Muscle of leg (tissue), 11 donors: ENCODE measurements around the gene HS3ST2. TPM values are rescaled to one million over a fixed set of nuclear protein-coding genes. Genes with fewer than 3 reads are reported as not detected.
A peak's percentile ranks its signal among the peaks of the same experiment; 100 is the strongest.
"Not testable (repeated sequence)": the region's sequence is repeated elsewhere in the genome, so short reads cannot be mapped to it uniquely, and the experiment has no call there.

ENCODE experiments used
- DNase-seq: peaks from one replicate; pipeline ENCODE4 v3.0.0; 2013
- H3K27ac ChIP-seq: one replicate; pipeline ENCODE4 v1.5.1; 2013; ENCODE audit warnings: mild to moderate bottlenecking, low read length, control low read depth
- H3K27me3 ChIP-seq: one replicate; pipeline ENCODE4 v1.6.1; 2013; ENCODE audit warnings: low read length; ENCODE audit not compliant: control insufficient read depth, insufficient read depth
- H3K36me3 ChIP-seq: one replicate; pipeline ENCODE4 v1.6.1; 2013; ENCODE audit warnings: low read length; ENCODE audit not compliant: control insufficient read depth, insufficient read depth
- H3K4me1 ChIP-seq: one replicate; pipeline ENCODE4 v1.6.1; 2013; ENCODE audit warnings: low read length; ENCODE audit not compliant: control insufficient read depth, insufficient read depth
- H3K4me3 ChIP-seq: one replicate; pipeline ENCODE4 v1.5.1; 2013; ENCODE audit warnings: low read length, control low read depth
- H3K9me3 ChIP-seq: replicated peaks from 2 replicates; pipeline ENCODE4 v1.6.1; 2013; ENCODE audit warnings: low read depth, low read length; ENCODE audit not compliant: control insufficient read depth
- WGBS: methylation state at CpG from one replicate; pipeline ENCODE4 v1.1.5; 2013; ENCODE audit warnings: missing lambda C conversion rate; ENCODE audit not compliant: insufficient coverage; 5-methylcytosine and 5-hydroxymethylcytosine counted together
- polyA plus RNA-seq, 8 donors: library from polyadenylated mRNA; unstranded; fragments of 120-200 nt; gene quantifications; one replicate each; pipeline versions ENCODE4 v1.2.1 to v1.2.3, GENCODE V29; 2013; ENCODE audit warnings: inconsistent platforms in 1 of 8, low replicate concordance in 1 of 8; ENCODE audit not compliant: insufficient read length in 8 of 8, insufficient read depth in 1 of 8
- total RNA-seq: library from RNA; stranded (reverse); fragments of 120-200 nt; gene quantifications from one replicate; pipeline ENCODE4 v1.2.4, GENCODE V29; 2013

HS3ST2 gene
- total and polyA plus RNA-seq, 9 donors = 0.05 to 0.15 (median 0.05) TPM; not detected in 6

GRCh38 chr16:22810226-22810625 is 3.7 kb upstream of the HS3ST2 start:
- Histone ChIP-seq H3K27me3 (peaks cover 24% of the 10 kb centered on the region), H3K4me3 (no peak overlapping the region), H3K36me3 (no peaks in the 10 kb centered on the region), H3K27ac (no peak overlapping the region), H3K9me3 (no peaks in the 10 kb centered on the region), H3K4me1 (peaks cover 7% of the 10 kb centered on the region)
- DNase-seq = no peak

- Histone ChIP-seq H3K27ac (no peak overlapping the region), H3K27me3 (peaks cover 40% of the 10 kb centered on the region), H3K4me1 (peaks cover 7% of the 10 kb centered on the region), H3K36me3 (no peaks in the 10 kb centered on the region), H3K9me3 (no peaks in the 10 kb centered on the region), H3K4me3 (no peak overlapping the region)
- DNase-seq = peak; percentile 32
- WGBS = 2% methylated on average over 53 of the region's 59 CpGs
Measured at GRCh38 chr16:22813223-22813947, 577 bp upstream of the HS3ST2 start.

- no peak overlapping the region for H3K4me3 ChIP-seq
- WGBS = 2% methylated on average over 41 of the region's 41 CpGs
- peaks cover 40% of the 10 kb centered on the region for H3K27me3 ChIP-seq
- H3K9me3 ChIP-seq = no peaks in the 10 kb centered on the region
- no peaks in the 10 kb centered on the region for H3K36me3 ChIP-seq
- no peak overlapping the region for H3K27ac ChIP-seq
- H3K4me1 ChIP-seq = peaks cover 7% of the 10 kb centered on the region
- DNase-seq = no peak
Measured at GRCh38 chr16:22814711-22815105, 746 bp downstream of the HS3ST2 start.

GRCh38 chr16:22815863-22816262 is 1.9 kb downstream of the HS3ST2 start:
- 38% methylated on average over 2 of the region's 5 CpGs for WGBS
- DNase-seq = no peak
- peaks cover 40% of the 10 kb centered on the region for H3K27me3 ChIP-seq

GRCh38 chr16:22816475-22816874 is 2.5 kb downstream of the HS3ST2 start:
- no peak for DNase-seq
- no peaks in the 10 kb centered on the region for H3K36me3 ChIP-seq
- no peaks in the 10 kb centered on the region for H3K9me3 ChIP-seq
- H3K27ac ChIP-seq = no peak overlapping the region
- H3K4me1 ChIP-seq = peaks cover 7% of the 10 kb centered on the region
- peaks cover 40% of the 10 kb centered on the region for H3K27me3 ChIP-seq
- WGBS = 64% methylated on average over 6 of the region's 6 CpGs
- no peak overlapping the region for H3K4me3 ChIP-seq

More at GRCh38 chr16:22815863-22816262, 1.9 kb downstream of the HS3ST2 start:
- Histone ChIP-seq H3K4me1 (peaks cover 7% of the 10 kb centered on the region), H3K27ac (no peak overlapping the region), H3K36me3 (no peaks in the 10 kb centered on the region), H3K9me3 (no peaks in the 10 kb centered on the region), H3K4me3 (no peak overlapping the region)

- H3K9me3 ChIP-seq, DNase-seq, H3K36me3 ChIP-seq, H3K4me3 ChIP-seq, H3K27ac ChIP-seq, H3K4me1 ChIP-seq: not testable (repeated sequence)
- peaks cover 29% of the 10 kb centered on the region for H3K27me3 ChIP-seq
Measured at GRCh38 chr16:22818736-22819135, 4.8 kb downstream of the HS3ST2 start.

- Histone ChIP-seq H3K4me1 (no peaks in the 10 kb centered on the region), H3K27me3 (no peaks in the 10 kb centered on the region), H3K9me3 (no peaks in the 10 kb centered on the region), H3K36me3 (no peaks in the 10 kb centered on the region), H3K27ac (no peak overlapping the region), H3K4me3 (no peak overlapping the region)
- 90% methylated on average over 2 of the region's 3 CpGs for WGBS
- DNase-seq = no peak
Measured at GRCh38 chr16:22838681-22839080, 24.7 kb downstream of the HS3ST2 start.

- not testable (repeated sequence) for H3K27me3 ChIP-seq, H3K27ac ChIP-seq, H3K9me3 ChIP-seq, DNase-seq, H3K4me1 ChIP-seq, H3K4me3 ChIP-seq, H3K36me3 ChIP-seq
- WGBS = no CpG with 5 or more reads among the region's 4 CpGs
Measured at GRCh38 chr16:22842031-22842430, 28.1 kb downstream of the HS3ST2 start.

GRCh38 chr16:22843122-22843521 is 29.2 kb downstream of the HS3ST2 start:
- H3K9me3 ChIP-seq = no peaks in the 10 kb centered on the region
- H3K27me3 ChIP-seq = no peaks in the 10 kb centered on the region
- WGBS = 89% methylated on average over 3 of the region's 3 CpGs
- H3K4me3 ChIP-seq = no peak overlapping the region
- no peaks in the 10 kb centered on the region for H3K36me3 ChIP-seq
- no peak overlapping the region for H3K27ac ChIP-seq
- DNase-seq = no peak
- no peaks in the 10 kb centered on the region for H3K4me1 ChIP-seq

GRCh38 chr16:22843856-22844255 is 29.9 kb downstream of the HS3ST2 start:
- Histone ChIP-seq H3K27ac (no peak overlapping the region), H3K4me1 (no peaks in the 10 kb centered on the region), H3K4me3 (no peak overlapping the region), H3K36me3 (no peaks in the 10 kb centered on the region), H3K27me3 (no peaks in the 10 kb centered on the region), H3K9me3 (no peaks in the 10 kb centered on the region)
- WGBS = no CpG with 5 or more reads among the region's 2 CpGs
- no peak for DNase-seq

GRCh38 chr16:22844416-22844815 is 30.5 kb downstream of the HS3ST2 start:
- DNase-seq = no peak
- H3K27ac ChIP-seq = no peak overlapping the region
- no peaks in the 10 kb centered on the region for H3K27me3 ChIP-seq
- no peaks in the 10 kb centered on the region for H3K4me1 ChIP-seq
- H3K4me3 ChIP-seq = no peak overlapping the region
- 65% methylated on average over 2 of the region's 3 CpGs for WGBS
- H3K36me3 ChIP-seq = no peaks in the 10 kb centered on the region
- H3K9me3 ChIP-seq = no peaks in the 10 kb centered on the region
